ENCODE results near the gene PFDN1.
"Not testable (repeated sequence)": the region's sequence is repeated elsewhere in the genome, so short reads cannot be mapped to it uniquely, and the experiment has no call there.

PFDN1 gene

GRCh38 chr5:140205952-140206351 lies 96.9 kb downstream of the PFDN1 start:
- TF ChIP-seq POLR2A (IDR thresholded peaks at IDR 0.05; ENCODE audit: low read depth, low read length), result no peak
- TF ChIP-seq SPI1 (IDR thresholded peaks at IDR 0.05; ENCODE audit: low read depth, low read length), result no peak
- no peak for TF ChIP-seq POLR2AphosphoS5 (IDR thresholded peaks at IDR 0.05; ENCODE audit: low read depth, low read length)
- no peak for TF ChIP-seq TAF1 (IDR thresholded peaks at IDR 0.05; ENCODE audit: low read depth, low read length)
- no peak for TF ChIP-seq PAX5 (IDR thresholded peaks at IDR 0.05; ENCODE audit: insufficient read depth, low read length, severe bottlenecking)
- TF ChIP-seq POU2F2 (IDR thresholded peaks at IDR 0.05; ENCODE audit: low read depth, low read length), result no peak
- DNase-seq (ENCODE audit: insufficient read length, low spot score) (no peak), FAIRE-seq (no peak)

GRCh38 chr5:140205216-140205615 lies 97.7 kb downstream of the PFDN1 start:
- FAIRE-seq (no peak), DNase-seq (ENCODE audit: insufficient read length, low spot score) (no peak)
- TF ChIP-seq POU2F2 (IDR thresholded peaks at IDR 0.05; ENCODE audit: low read depth, low read length) (no peak), TAF1 (IDR thresholded peaks at IDR 0.05; ENCODE audit: low read depth, low read length) (no peak), PAX5 (IDR thresholded peaks at IDR 0.05; ENCODE audit: insufficient read depth, low read length, severe bottlenecking) (no peak), POLR2A (IDR thresholded peaks at IDR 0.05; ENCODE audit: low read depth, low read length) (no peak), SPI1 (IDR thresholded peaks at IDR 0.05; ENCODE audit: low read depth, low read length) (no peak), POLR2AphosphoS5 (IDR thresholded peaks at IDR 0.05; ENCODE audit: low read depth, low read length) (no peak)

- FAIRE-seq, result no peak
- DNase-seq (ENCODE audit: insufficient read length, low spot score), result no peak
- no peak for TF ChIP-seq POU2F2 (IDR thresholded peaks at IDR 0.05; ENCODE audit: low read depth, low read length)
- no peak for TF ChIP-seq PAX5 (IDR thresholded peaks at IDR 0.05; ENCODE audit: insufficient read depth, low read length, severe bottlenecking)
- no peak for TF ChIP-seq POLR2AphosphoS5 (IDR thresholded peaks at IDR 0.05; ENCODE audit: low read depth, low read length)
- no peak for TF ChIP-seq SPI1 (IDR thresholded peaks at IDR 0.05; ENCODE audit: low read depth, low read length)
- no peak for TF ChIP-seq TAF1 (IDR thresholded peaks at IDR 0.05; ENCODE audit: low read depth, low read length)
- no peak for TF ChIP-seq POLR2A (IDR thresholded peaks at IDR 0.05; ENCODE audit: low read depth, low read length)
These were observed 100.3 kb downstream of the PFDN1 start for GRCh38 chr5:140202610-140203009.

GRCh38 chr5:140202078-140202477 lies 100.8 kb downstream of the PFDN1 start:
- no peak for DNase-seq (ENCODE audit: insufficient read length, low spot score)

GRCh38 chr5:140198915-140199314 lies 104.0 kb downstream of the PFDN1 start:
- DNase-seq (ENCODE audit: insufficient read length, low spot score); FAIRE-seq: not testable (repeated sequence)

More at GRCh38 chr5:140202078-140202477, 100.8 kb downstream of the PFDN1 start:
- TF ChIP-seq POLR2A (IDR thresholded peaks at IDR 0.05; ENCODE audit: low read depth, low read length) (no peak), SPI1 (IDR thresholded peaks at IDR 0.05; ENCODE audit: low read depth, low read length) (no peak), PAX5 (IDR thresholded peaks at IDR 0.05; ENCODE audit: insufficient read depth, low read length, severe bottlenecking) (no peak), POU2F2 (IDR thresholded peaks at IDR 0.05; ENCODE audit: low read depth, low read length) (no peak), POLR2AphosphoS5 (IDR thresholded peaks at IDR 0.05; ENCODE audit: low read depth, low read length) (no peak), TAF1 (IDR thresholded peaks at IDR 0.05; ENCODE audit: low read depth, low read length) (no peak)
- FAIRE-seq, result no peak

- no peak for TF ChIP-seq SPI1 (IDR thresholded peaks at IDR 0.05; ENCODE audit: low read depth, low read length)
- no peak for TF ChIP-seq POLR2A (IDR thresholded peaks at IDR 0.05; ENCODE audit: low read depth, low read length)
- TF ChIP-seq POLR2AphosphoS5 (IDR thresholded peaks at IDR 0.05; ENCODE audit: low read depth, low read length), result no peak
- TF ChIP-seq TAF1 (IDR thresholded peaks at IDR 0.05; ENCODE audit: low read depth, low read length), result no peak
- DNase-seq (ENCODE audit: insufficient read length, low spot score) (no peak), FAIRE-seq (no peak)
These were observed 105.9 kb downstream of the PFDN1 start for GRCh38 chr5:140197023-140197422.

- no peak for TF ChIP-seq TAF1 (IDR thresholded peaks at IDR 0.05; ENCODE audit: low read depth, low read length)
- TF ChIP-seq POLR2A (IDR thresholded peaks at IDR 0.05; ENCODE audit: low read depth, low read length), result no peak
- no peak for TF ChIP-seq PAX5 (IDR thresholded peaks at IDR 0.05; ENCODE audit: insufficient read depth, low read length, severe bottlenecking)
- no peak for TF ChIP-seq POU2F2 (IDR thresholded peaks at IDR 0.05; ENCODE audit: low read depth, low read length)
- TF ChIP-seq SPI1 (IDR thresholded peaks at IDR 0.05; ENCODE audit: low read depth, low read length), result no peak
- no peak for TF ChIP-seq POLR2AphosphoS5 (IDR thresholded peaks at IDR 0.05; ENCODE audit: low read depth, low read length)
- DNase-seq (ENCODE audit: insufficient read length, low spot score) (no peak), FAIRE-seq (no peak)
These were observed 106.6 kb downstream of the PFDN1 start for GRCh38 chr5:140196115-140196814.

Measured in GM12891 (cell line).